Panc1 (cell line): ENCODE measurements around the gene OASL.

Experiments used
- POLR2AphosphoS5 ChIP-seq: IDR thresholded peaks from 2 replicates; pipeline ENCODE4 v1.6.1; 2012; ENCODE audit warnings: mild to moderate bottlenecking, low read depth, low read length, moderate library complexity
- SIN3A ChIP-seq: IDR thresholded peaks from 2 replicates; pipeline ENCODE4 v1.6.1; 2012; ENCODE audit warnings: low read depth, mild to moderate bottlenecking, low read length, moderate library complexity, borderline replicate concordance; ENCODE audit not compliant: insufficient read depth
- TCF7L2 ChIP-seq: IDR thresholded peaks from 2 replicates; pipeline ENCODE4 v1.6.1; 2011; ENCODE audit warnings: mild to moderate bottlenecking, low read depth, low read length, inconsistent platforms
- TF ChIP-seq, protein P1 (sequence below): fragments of 450-650 bp; IDR thresholded peaks from 2 replicates; pipeline ENCODE4 v1.5.1; 2017; ENCODE audit warnings: mild to moderate bottlenecking

DNA sequence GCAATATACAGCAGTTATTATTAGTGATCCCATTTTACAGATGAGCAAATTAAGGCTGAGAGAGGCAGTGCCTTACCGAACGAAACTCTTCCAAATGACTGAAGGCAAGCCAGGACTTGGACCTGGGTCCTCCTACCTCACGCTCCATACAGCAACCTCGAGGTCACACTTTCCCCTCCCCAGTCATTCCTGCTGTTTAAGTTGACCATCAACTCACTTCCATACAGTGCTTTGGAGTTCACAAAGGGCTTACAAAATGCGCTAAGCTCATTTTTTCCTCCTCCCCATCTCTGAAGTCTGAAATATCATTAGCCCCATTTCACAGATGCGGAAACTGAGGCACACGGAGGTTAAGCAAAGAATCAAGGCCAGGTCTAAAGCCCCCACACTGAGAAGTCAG lies 56.4 kb downstream of the OASL start:
- TF ChIP-seq, protein P1, sequence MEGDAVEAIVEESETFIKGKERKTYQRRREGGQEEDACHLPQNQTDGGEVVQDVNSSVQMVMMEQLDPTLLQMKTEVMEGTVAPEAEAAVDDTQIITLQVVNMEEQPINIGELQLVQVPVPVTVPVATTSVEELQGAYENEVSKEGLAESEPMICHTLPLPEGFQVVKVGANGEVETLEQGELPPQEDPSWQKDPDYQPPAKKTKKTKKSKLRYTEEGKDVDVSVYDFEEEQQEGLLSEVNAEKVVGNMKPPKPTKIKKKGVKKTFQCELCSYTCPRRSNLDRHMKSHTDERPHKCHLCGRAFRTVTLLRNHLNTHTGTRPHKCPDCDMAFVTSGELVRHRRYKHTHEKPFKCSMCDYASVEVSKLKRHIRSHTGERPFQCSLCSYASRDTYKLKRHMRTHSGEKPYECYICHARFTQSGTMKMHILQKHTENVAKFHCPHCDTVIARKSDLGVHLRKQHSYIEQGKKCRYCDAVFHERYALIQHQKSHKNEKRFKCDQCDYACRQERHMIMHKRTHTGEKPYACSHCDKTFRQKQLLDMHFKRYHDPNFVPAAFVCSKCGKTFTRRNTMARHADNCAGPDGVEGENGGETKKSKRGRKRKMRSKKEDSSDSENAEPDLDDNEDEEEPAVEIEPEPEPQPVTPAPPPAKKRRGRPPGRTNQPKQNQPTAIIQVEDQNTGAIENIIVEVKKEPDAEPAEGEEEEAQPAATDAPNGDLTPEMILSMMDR: no peak
- TF ChIP-seq TCF7L2 (no peak), SIN3A (no peak), POLR2AphosphoS5 (no peak)
